ENCODE measurements around the gene SRGAP3.
"Not testable (repeated sequence)": the region's sequence is repeated elsewhere in the genome, so short reads cannot be mapped to it uniquely, and the experiment has no call there.

Gene SRGAP3

DNA sequence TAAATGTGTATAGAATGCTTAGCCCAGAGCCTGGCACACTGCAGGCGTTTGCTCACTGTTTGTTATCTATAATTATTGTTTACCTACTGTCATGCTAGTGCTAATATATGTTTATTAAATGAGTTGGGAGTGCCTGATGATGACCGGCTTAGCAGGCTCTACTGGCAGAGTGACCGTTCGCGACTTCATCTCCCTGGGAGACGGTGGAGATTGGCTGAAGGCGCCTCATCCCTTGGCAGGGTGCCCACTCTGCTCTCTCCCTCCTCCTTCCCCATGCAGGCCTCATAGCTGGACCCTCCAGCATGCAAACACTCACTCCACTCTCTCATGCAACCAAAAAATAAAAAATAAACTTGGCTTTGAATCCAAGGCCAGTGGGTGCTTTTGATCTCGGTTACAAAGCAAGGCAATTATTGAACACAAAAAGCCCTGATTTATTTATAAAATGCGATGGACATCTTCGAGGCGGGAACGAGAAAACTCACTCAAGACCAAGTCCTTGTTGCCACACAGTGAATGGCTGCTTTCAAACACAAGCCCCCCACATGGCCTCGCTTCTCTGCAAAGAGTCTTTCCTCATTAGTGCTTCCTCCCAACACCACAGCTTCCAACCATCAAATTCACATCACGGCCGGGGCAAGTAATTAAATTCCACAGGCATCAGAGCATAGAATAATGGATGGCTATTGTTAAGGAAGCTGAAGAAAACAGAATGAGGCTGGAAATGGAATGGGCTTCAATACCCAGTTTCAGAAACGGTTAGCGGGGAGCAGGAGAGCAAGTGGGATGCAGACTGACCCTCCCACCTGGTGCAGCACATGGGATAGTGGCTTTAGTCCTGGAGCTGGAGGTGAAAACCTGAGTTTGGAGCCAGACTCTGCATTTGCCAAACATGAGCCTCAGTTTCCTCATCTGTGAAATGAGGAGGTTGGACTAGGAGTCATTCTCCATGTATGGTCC, 150.4 kb downstream of the SRGAP3 start:
- Histone ChIP-seq H3K27ac (ENCODE audit: low read depth, low read length) (no peak overlapping the region), H3K9me3 (ENCODE audit: insufficient read depth, low read depth, low read length) (no peaks in the 10 kb centered on the region), H3K4me3 (ENCODE audit: low read length) (no peak overlapping the region), H3K36me3 (ENCODE audit: insufficient read depth, low read length) (no peaks in the 10 kb centered on the region), H3K9ac (ENCODE audit: low read depth, low read length) (no peak overlapping the region), H3K4me1 (ENCODE audit: insufficient read depth, low read length) (peaks cover 21% of the 10 kb centered on the region), H3K27me3 (ENCODE audit: insufficient read depth, low read length) (no peaks in the 10 kb centered on the region)
- WGBS, result 86% methylated on average over 17 of the region's 17 CpGs

DNA sequence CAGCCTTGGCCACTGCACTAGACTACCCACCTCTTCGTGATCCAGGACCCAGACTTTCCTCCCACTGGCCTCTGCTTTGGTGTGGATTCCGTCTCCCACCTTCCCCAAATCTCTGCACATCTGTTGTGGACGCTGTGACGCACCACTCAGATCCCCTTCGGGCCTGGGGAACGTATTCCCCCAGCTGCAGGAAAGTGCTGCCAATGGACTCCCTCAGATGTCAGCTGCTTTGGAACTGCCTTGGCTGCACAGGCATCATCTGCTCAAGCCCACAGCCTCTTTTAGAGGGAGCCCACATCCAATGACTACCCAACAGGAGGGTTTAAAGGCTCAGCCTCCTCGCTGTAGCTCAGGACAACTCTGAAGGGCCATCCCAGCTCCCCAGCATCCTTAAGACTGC, 152.0 kb downstream of the SRGAP3 start:
- 93% methylated on average over 7 of the region's 7 CpGs for WGBS
- no peak overlapping the region for H3K9ac ChIP-seq (ENCODE audit: low read depth, low read length)
- H3K27ac ChIP-seq (ENCODE audit: low read depth, low read length), result no peak overlapping the region
- peaks cover 9% of the 10 kb centered on the region for H3K4me1 ChIP-seq (ENCODE audit: insufficient read depth, low read length)
- no peaks in the 10 kb centered on the region for H3K9me3 ChIP-seq (ENCODE audit: insufficient read depth, low read depth, low read length)
- no peak overlapping the region for H3K4me3 ChIP-seq (ENCODE audit: low read length)
- H3K36me3 ChIP-seq (ENCODE audit: insufficient read depth, low read length), result no peaks in the 10 kb centered on the region
- no peaks in the 10 kb centered on the region for H3K27me3 ChIP-seq (ENCODE audit: insufficient read depth, low read length)

DNA sequence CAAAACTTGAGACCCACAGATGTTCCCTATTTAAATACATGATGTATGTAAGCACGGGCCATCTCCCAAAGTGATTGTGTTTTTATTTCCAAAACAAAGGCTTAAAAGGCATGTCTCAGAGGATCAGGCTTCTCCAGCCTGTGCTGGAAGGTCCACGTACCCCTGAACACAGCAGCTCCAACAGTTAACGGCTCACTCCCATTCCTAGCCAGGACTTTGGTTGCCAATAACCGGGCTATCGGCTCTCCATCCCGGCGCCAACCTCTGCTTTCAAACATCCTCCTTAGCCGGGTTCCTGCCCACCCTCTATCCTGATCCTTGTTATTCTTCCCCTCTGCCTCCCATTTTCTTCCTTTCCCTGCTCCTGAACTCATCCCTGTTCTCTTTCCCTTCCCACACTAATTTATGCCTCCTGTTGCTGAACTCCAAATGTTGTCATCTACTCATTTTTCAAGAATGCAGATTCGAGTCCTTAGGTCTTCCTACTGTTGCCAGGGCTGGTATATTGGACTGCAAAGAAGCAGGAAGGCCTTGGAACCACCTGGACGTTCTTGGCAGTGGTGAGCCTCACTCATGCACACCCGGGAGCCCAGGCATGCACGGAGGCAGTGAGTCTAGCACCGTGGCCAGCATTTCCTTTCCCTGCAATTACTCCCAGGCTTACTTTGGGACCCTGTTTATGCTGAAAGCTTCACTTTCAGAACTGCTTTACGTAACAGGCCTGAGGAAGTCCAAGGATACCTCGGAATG, 157.8 kb downstream of the SRGAP3 start:
- 73% methylated on average over 15 of the region's 15 CpGs for WGBS
- H3K36me3 ChIP-seq (ENCODE audit: insufficient read depth, low read length), result no peaks in the 10 kb centered on the region

DNA sequence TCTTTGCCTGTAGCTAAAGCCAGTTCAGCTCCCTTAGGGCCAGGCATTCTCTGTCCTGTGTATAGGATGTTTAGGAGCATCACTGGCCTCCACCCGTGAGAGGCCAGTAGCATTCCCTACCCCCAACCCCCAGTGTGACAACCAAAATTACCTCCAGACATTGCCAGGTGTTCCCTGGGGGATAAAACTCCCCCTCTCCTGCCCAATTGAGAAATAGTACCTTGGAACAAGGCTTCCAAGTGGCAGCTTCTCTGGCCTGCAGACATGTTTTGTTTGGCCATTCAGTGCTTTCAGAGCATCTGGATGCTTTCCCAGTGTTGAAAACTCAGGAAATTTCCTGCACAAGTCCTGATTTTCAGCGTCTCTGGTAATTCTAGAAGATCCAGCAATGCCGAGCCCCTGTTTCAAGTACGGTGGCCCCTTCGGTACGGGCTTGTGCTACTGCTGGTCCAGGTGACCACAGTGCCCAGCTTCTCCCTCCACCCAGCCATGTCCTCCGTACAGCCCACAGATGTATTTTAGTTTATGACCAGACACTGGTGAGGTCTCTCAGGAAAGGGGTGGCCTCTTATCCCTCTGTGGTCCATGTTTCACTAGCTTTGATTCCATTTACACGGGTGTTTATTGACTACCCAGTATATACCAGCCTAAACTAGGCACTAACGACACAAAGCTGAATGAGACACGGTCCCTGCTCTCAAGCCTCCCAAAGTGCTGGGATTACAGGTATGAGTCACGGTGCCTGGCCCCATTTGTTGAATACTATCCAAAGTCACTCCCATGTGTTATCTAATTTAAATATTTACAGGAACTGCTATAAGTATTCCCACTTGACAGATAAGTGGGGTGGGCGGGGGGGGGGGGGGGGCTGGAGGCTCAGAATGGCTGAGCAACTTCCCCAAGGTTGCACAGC, 160.7 kb downstream of the SRGAP3 start:
- H3K9me3 ChIP-seq (ENCODE audit: insufficient read depth, low read depth, low read length), result no peaks in the 10 kb centered on the region
- H3K27me3 ChIP-seq (ENCODE audit: insufficient read depth, low read length), result no peaks in the 10 kb centered on the region
- H3K27ac ChIP-seq (ENCODE audit: low read depth, low read length), result no peak overlapping the region
- 93% methylated on average over 11 of the region's 12 CpGs for WGBS
- H3K9ac ChIP-seq (ENCODE audit: low read depth, low read length), result no peak overlapping the region
- peaks cover 11% of the 10 kb centered on the region for H3K4me1 ChIP-seq (ENCODE audit: insufficient read depth, low read length)
- H3K36me3 ChIP-seq (ENCODE audit: insufficient read depth, low read length), result no peaks in the 10 kb centered on the region
- H3K4me3 ChIP-seq (ENCODE audit: low read length), result no peak overlapping the region

More for the DNA sequence above, 157.8 kb downstream of the SRGAP3 start:
- Histone ChIP-seq H3K4me1 (ENCODE audit: insufficient read depth, low read length) (peaks cover 11% of the 10 kb centered on the region), H3K27ac (ENCODE audit: low read depth, low read length) (no peak overlapping the region), H3K9ac (ENCODE audit: low read depth, low read length) (no peak overlapping the region), H3K9me3 (ENCODE audit: insufficient read depth, low read depth, low read length) (no peaks in the 10 kb centered on the region), H3K27me3 (ENCODE audit: insufficient read depth, low read length) (no peaks in the 10 kb centered on the region), H3K4me3 (ENCODE audit: low read length) (no peak overlapping the region)

DNA sequence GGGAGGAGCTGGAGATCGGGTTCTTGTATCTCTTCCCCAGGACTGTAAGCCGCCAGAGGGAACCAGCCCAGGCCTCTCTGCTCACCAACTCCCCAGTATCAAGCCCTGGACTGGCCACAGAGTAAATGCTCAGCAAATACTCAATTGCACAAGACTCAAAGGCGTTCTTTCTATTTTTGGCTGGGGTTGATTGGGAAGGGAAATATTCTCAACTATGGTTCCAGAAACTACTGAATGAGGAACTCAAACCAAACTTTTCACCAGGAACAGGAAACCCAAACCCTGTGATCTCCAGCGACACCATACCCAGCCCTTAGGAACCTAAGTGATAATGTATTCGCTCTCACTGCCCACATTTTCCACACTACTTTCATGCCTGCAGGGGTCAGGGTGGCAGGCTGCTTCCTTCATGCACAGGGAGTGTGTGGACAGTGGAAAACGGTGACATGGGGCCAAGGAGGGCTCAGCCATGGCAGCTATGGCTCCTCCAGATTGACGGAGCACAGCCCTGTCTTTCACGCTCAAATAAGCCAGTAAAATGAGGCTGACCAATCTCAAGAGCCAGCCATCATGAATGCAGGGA, 161.5 kb downstream of the SRGAP3 start:
- no peaks in the 10 kb centered on the region for H3K36me3 ChIP-seq (ENCODE audit: insufficient read depth, low read length)
- H3K9me3 ChIP-seq (ENCODE audit: insufficient read depth, low read depth, low read length), result no peaks in the 10 kb centered on the region
- no peak overlapping the region for H3K9ac ChIP-seq (ENCODE audit: low read depth, low read length)
- H3K27ac ChIP-seq (ENCODE audit: low read depth, low read length), result no peak overlapping the region
- peaks cover 11% of the 10 kb centered on the region for H3K4me1 ChIP-seq (ENCODE audit: insufficient read depth, low read length)
- H3K4me3 ChIP-seq (ENCODE audit: low read length), result no peak overlapping the region
- 88% methylated on average over 7 of the region's 8 CpGs for WGBS
- no peaks in the 10 kb centered on the region for H3K27me3 ChIP-seq (ENCODE audit: insufficient read depth, low read length)

DNA sequence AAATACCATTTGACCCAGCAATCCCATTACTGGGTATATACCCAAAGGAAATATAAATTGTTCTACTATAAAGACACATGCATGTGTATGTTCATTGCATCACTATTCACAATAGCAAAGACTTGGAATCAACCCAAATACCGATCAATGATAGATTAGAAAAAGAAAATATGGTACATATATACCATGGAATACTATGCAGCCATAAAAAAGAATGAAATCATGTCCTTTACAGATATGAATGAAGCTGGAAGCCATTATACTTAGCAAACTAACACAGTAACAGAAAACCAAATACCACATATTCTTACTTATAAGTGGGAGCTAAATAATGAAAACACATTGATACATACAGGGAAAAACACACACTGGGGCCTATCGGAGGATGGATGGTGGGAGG, 164.0 kb downstream of the SRGAP3 start:
- not testable (repeated sequence) for H3K36me3 ChIP-seq (ENCODE audit: insufficient read depth, low read length); H3K9me3 ChIP-seq (ENCODE audit: insufficient read depth, low read depth, low read length); H3K27me3 ChIP-seq (ENCODE audit: insufficient read depth, low read length); H3K4me3 ChIP-seq (ENCODE audit: low read length); H3K4me1 ChIP-seq (ENCODE audit: insufficient read depth, low read length); H3K27ac ChIP-seq (ENCODE audit: low read depth, low read length); H3K9ac ChIP-seq (ENCODE audit: low read depth, low read length)
- no CpG with 5 or more reads among the region's 2 CpGs for WGBS

DNA sequence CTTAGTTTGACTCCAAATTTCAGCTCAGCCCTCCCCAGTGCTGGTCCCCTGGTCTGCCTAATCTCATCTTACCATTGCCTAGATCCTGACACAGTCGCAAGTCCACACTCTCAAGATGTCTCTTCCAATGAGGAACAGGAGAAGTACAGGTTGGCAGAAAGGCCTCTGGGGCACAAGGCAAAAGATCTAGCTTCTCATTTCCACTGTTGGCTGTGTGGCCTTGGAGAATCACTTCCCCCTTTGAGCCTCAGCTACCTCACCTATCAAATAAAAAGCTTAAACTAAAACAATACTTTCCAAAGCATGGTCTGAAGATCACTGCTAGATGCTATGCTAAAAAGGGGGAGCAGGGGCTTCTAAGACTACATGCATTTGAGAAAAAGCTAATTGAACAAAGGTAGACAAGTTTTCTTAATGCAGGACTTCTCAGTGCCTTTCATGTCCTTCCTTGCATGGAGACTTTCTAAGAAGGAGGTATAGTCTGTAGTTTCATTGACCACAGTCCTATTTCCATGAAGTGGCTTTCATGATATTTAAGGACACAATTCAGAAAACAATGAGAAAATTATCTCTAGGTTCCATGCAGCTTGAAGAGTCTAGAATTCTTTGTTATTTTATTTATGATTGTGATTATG, 168.1 kb downstream of the SRGAP3 start:
- Histone ChIP-seq H3K4me1 (ENCODE audit: insufficient read depth, low read length) (peaks cover 7% of the 10 kb centered on the region; the same call in 1 of the 2 replicates), H3K9ac (ENCODE audit: low read depth, low read length) (no peak overlapping the region), H3K9me3 (ENCODE audit: insufficient read depth, low read depth, low read length) (peaks cover 9% of the 10 kb centered on the region; the same call in 1 of the 2 replicates), H3K4me3 (ENCODE audit: low read length) (no peak overlapping the region), H3K27ac (ENCODE audit: low read depth, low read length) (no peak overlapping the region), H3K27me3 (ENCODE audit: insufficient read depth, low read length) (no peaks in the 10 kb centered on the region), H3K36me3 (ENCODE audit: insufficient read depth, low read length) (no peaks in the 10 kb centered on the region)
- 100% methylated on average over 1 of the region's 1 CpG for WGBS

DNA sequence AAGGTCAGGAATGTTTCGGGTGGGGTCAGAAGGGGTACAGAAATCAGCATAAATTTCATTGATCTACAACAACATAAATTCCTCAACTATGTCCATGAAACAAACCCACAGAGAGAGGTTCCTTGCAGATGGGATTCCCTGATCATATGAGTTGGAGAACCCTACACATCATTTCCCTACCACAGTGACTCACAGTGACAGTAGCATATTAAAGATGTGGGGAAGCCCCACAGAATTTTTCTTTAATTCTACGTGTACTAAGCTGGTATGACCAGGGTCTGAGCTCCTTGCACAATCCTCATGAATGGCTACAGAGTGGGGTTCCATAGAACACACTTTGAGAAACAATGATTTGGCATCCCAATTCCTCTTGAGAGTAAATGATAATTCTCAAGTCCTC, 169.3 kb downstream of the SRGAP3 start:
- Histone ChIP-seq H3K9me3 (ENCODE audit: insufficient read depth, low read depth, low read length) (peaks cover 9% of the 10 kb centered on the region; the same call in 1 of the 2 replicates), H3K27me3 (ENCODE audit: insufficient read depth, low read length) (no peaks in the 10 kb centered on the region), H3K4me3 (ENCODE audit: low read length) (no peak overlapping the region), H3K4me1 (ENCODE audit: insufficient read depth, low read length) (peaks cover 7% of the 10 kb centered on the region; the same call in 1 of the 2 replicates), H3K9ac (ENCODE audit: low read depth, low read length) (no peak overlapping the region), H3K27ac (ENCODE audit: low read depth, low read length) (no peak overlapping the region), H3K36me3 (ENCODE audit: insufficient read depth, low read length) (no peaks in the 10 kb centered on the region)
- 95% methylated on average over 2 of the region's 2 CpGs for WGBS

DNA sequence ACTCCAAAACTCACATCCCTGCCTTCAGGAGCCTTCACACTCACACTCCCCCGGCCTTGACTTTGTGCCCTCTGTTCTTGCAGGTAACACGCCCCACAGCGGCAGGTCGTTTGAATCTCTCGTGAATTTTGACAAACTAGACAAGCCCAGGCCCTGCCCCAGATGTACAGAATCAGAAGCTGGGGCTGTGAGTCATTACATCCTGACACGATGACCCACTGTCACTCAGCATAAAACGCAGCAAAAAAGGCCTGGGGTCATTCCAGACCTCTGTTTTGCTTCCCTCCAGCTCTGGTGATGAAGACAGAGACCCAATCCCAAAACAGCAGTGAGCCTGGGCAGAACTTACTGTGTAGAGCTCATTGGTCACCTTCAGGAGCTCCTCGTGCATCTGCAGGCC, 169.8 kb downstream of the SRGAP3 start:
- peaks cover 7% of the 10 kb centered on the region; the same call in 1 of the 2 replicates for H3K4me1 ChIP-seq (ENCODE audit: insufficient read depth, low read length)
- H3K9me3 ChIP-seq (ENCODE audit: insufficient read depth, low read depth, low read length), result peaks cover 9% of the 10 kb centered on the region; the same call in 1 of the 2 replicates
- H3K9ac ChIP-seq (ENCODE audit: low read depth, low read length), result no peak overlapping the region
- no peak overlapping the region for H3K4me3 ChIP-seq (ENCODE audit: low read length)
- H3K36me3 ChIP-seq (ENCODE audit: insufficient read depth, low read length), result no peaks in the 10 kb centered on the region
- 91% methylated on average over 8 of the region's 8 CpGs for WGBS
- no peaks in the 10 kb centered on the region for H3K27me3 ChIP-seq (ENCODE audit: insufficient read depth, low read length)
- no peak overlapping the region for H3K27ac ChIP-seq (ENCODE audit: low read depth, low read length)
